GM18867 (cell line): ENCODE data around the gene ADARB2.

ENCODE experiments used
- ATAC-seq: cut with Tn5 transposase; IDR thresholded peaks from one replicate; pipeline ENCODE4 v1.9.1; 2021; ENCODE audit warnings: mild to moderate bottlenecking, moderate library complexity; ENCODE audit not compliant: unreplicated experiment

Gene ADARB2

GRCh38 chr10:1532636-1533035 lies 204.7 kb downstream of the ADARB2 start:
- ATAC-seq = no peak

- ATAC-seq = no peak
These were observed 205.3 kb downstream of the ADARB2 start for GRCh38 chr10:1531883-1532597.

- ATAC-seq = no peak
These were observed 206.3 kb downstream of the ADARB2 start for GRCh38 chr10:1530871-1531517.

GRCh38 chr10:1529806-1530413 lies 207.4 kb downstream of the ADARB2 start:
- ATAC-seq = no peak

- ATAC-seq = no peak
These were observed 209.4 kb downstream of the ADARB2 start for GRCh38 chr10:1527951-1528350.

- ATAC-seq = no peak
These were observed 210.8 kb downstream of the ADARB2 start for GRCh38 chr10:1526436-1527055.

GRCh38 chr10:1525354-1526162 lies 211.8 kb downstream of the ADARB2 start:
- ATAC-seq = no peak

- no peak for ATAC-seq
These were observed 212.8 kb downstream of the ADARB2 start for GRCh38 chr10:1524540-1524939.

GRCh38 chr10:1523221-1523620 lies 214.1 kb downstream of the ADARB2 start:
- ATAC-seq = no peak

GRCh38 chr10:1522237-1522636 lies 215.1 kb downstream of the ADARB2 start:
- no peak for ATAC-seq

GRCh38 chr10:1521741-1522140 lies 215.6 kb downstream of the ADARB2 start:
- no peak for ATAC-seq

GRCh38 chr10:1520909-1521565 lies 216.3 kb downstream of the ADARB2 start:
- no peak for ATAC-seq

GRCh38 chr10:1519391-1519790 lies 217.9 kb downstream of the ADARB2 start:
- ATAC-seq = no peak

- ATAC-seq = no peak
These were observed 219.6 kb downstream of the ADARB2 start for GRCh38 chr10:1517684-1518083.

GRCh38 chr10:1516492-1517165 lies 220.7 kb downstream of the ADARB2 start:
- ATAC-seq = no peak

GRCh38 chr10:1515780-1516491 lies 221.4 kb downstream of the ADARB2 start:
- ATAC-seq = no peak

GRCh38 chr10:1515121-1515779 lies 222.1 kb downstream of the ADARB2 start:
- ATAC-seq = no peak

GRCh38 chr10:1514681-1515080 lies 222.6 kb downstream of the ADARB2 start:
- ATAC-seq = no peak

GRCh38 chr10:1513221-1513620 lies 224.1 kb downstream of the ADARB2 start:
- ATAC-seq = no peak
